H4 (cell line): Measurements from ENCODE around the gene GRIN2A. TPM values are rescaled to one million over a fixed set of nuclear protein-coding genes. Genes with fewer than 3 reads are reported as not detected.

ENCODE experiments used
- DNase-seq: peaks from one replicate; pipeline ENCODE4 v3.0.0-alpha.2; 2015; ENCODE audit warnings: low spot score
- total RNA-seq: library from RNA; depleted of rRNA; stranded (reverse); fragments of >200 nt; shearing (Covaris generic); gene quantifications from 2 replicates; pipeline ENCODE4 v1.2.3, GENCODE V29; 2014

Gene GRIN2A
- total RNA-seq, 1 experiment from 2014 or later: 0.17 TPM

DNA sequence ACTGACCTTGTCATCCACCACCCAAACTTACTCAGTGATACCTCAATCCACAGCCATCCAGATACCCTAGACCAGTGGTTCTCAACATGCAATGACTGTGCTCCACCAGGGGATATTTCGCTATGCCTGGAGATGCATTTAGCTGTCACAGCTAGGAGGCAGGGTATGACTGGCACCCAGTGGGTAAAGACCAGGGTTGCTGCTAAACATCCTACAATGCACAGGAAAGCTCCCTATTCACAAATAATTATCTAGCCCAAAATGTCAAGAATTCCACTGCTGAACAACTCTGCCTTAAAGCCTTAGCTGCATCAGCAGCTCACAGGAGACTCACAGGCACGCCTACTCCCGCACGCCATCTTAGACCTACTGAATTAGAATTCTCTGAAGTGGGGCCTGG, 212.6 kb downstream of the GRIN2A start:
- DNase-seq: no peak

DNA sequence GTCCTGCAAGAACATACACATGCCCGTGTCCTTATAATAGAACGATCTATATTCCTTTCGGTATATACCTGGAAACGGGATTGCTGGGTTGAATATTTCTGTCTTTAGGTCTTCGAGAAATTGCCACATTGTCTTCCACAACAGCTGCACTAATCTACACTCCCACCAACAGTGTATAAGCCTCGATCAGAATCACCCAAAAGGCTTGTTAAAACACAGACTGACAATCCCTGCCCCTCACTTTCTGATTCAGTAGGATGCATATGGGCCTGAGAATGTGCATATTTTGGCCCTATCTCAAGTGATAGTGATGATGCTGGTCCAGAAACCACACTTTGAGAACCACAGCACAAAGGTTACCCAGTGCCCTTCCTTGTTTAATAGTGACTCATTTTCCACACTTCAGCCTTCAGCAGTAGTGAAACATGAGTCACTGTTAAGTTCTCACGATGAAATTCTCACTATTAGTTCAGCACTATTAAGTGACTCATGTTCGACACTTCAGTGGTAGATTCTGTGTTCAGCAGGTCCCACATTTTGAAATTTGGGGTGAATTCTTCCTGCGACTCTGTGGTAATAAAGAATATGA, 215.6 kb downstream of the GRIN2A start:
- peak; percentile 32 for DNase-seq

DNA sequence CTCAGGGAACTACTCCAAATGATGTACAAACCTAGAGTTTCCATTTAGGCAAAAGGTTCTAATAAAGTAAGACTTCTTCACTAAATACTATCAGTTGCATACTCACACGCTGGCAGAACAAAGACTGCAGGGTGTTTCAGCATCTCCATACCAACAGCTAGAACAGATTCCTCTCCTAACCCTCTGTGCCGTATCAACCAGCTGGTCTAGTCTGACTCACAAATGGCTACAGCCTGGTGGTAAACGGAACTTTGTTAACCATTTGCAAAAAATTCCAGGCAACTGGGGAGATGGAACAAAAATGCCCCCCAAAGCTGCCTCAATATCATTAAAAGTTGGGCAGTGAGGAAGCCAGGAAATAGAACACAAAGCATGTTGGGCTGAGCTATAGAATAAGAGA, 217.1 kb downstream of the GRIN2A start:
- no peak for DNase-seq

DNA sequence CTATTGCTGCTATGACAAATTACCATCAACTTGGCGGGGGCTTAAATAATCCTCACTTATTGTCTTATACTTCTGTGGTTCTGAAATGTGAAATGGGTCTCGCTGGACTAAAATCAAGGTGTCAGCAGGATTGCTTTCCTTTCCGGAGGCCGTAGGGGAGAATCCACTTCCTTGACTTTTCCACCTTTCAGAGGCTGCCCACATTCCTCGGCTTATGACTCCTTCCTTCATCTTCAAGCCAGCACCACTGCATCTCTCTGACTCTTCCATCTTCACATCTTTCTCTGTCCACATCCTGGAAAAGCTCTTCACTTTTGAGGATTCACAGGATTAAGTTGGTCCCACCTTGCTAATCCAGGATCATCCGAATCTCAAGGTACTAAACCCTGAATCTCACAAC, 217.8 kb downstream of the GRIN2A start:
- DNase-seq: no peak

DNA sequence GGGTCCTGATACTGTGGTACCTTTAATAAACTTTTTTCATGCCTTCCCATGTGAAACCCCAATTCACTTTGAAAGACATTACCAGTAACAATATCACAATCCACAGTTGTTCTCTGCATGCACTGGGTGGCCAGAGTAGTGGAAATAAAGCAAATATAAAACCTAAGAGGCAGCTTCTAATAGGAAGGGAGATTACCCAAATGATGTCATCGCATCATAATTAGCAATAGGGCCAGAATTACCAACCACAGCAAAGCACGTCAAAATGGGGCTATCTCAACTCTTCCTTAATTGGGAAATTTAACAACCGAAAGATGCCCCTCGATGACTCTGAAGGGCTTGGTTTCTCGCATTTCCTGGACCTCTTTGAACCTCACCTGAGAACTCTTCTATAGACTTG, 224.8 kb downstream of the GRIN2A start:
- DNase-seq: no peak

DNA sequence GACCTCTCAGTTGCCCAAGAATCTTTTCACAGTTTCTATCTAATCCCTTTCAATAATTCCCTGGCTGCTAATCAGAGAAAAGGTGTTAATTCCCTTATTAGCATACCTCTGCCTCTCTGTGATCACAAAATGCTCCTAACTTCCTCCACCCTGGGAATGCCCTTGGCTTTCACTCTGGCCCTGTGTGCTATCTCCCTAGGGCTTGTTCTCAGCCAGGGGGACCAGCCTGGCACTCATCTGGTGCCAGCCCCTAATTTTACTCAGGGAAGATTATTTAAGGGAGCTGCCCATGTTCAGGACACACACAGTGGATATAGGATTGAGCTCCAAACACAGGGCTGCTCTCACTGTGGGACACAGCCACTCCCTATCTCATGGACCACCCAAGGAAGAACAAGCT, 225.2 kb downstream of the GRIN2A start:
- no peak for DNase-seq

DNA sequence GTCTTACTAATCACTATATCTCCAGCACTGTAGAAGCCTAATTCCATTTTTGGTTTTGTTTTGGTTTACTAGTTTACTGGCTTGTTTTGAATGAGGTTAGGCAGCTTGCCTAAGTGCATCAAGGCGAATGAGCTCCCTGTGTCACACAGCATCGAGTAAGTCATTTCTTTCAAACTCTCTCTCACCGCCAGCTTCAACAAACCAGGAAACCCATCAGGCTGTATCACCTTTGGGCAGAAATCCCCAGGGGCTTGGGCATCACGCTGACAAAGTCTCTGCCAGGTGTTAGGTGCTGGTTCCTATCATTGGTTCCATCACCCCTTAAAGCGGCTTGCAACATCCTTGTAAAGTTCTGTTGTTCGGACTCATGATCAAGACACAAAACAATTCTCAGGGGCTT, 226.6 kb downstream of the GRIN2A start:
- DNase-seq: no peak

DNA sequence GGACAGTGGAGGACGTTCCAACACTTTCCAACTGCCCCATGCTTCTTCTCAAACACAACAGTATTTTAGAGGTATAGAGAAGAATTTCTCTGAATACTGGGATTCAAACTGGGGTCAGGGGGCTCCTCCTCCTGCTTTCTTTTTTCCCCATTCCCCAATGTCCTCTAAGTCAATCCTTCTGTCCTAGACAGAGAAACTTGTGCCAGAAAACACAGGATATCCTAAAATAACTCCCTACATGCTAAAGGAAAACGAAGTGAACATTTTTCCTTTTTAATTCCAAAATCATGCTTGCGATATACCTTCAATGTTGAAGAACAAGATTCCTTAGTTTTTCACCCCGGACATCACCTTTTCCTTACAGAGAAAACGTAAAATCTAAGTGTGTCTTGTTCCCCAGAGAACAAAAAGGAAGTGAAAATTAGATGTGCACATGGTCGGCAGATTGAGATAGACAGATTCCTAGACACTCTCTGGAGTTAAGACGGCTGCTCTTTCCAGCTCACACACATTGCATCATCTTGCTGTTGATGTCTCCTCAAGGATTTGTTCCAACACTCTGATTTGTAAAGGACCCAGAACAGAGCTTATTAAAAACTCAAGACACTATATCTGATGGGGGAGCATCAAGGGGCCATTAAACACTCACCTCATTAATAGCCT, 228.2 kb downstream of the GRIN2A start:
- no peak for DNase-seq

DNA sequence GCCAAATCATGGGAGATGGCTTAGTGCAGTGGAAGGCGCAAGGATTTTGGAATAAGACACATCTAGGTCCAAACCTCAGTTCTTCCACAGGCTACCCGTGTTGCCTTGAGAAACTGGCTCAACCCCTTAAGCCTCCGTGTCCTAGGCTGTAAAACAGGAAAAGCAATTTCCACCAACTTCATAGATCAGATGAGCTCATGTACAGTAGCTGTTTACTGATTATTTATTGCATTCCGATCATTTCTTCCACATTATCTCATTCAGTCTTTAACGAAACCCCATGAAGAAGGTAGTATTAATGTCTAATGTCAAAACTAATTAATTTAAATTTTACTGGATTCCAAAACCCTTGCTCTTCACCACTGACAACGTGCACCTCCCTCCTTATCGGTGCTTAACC, 231.6 kb downstream of the GRIN2A start:
- no peak for DNase-seq

DNA sequence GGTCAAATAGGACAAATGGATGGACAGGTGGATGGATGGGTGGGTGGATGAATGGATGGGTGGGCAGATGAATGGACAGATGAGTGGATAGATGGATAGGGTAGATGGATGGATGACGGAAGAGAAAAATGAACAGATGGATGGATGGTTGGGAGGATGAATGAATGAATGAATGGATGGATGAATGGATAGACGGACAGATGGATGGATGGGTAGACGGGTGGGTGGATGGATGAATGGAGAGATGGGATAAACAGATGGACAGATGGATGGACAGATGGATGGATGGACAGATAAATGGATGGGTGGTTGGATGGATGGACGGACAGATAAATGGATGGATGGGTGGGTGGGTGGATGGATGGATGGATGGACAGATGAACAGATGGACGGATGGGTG, 232.8 kb downstream of the GRIN2A start:
- no peak for DNase-seq

DNA sequence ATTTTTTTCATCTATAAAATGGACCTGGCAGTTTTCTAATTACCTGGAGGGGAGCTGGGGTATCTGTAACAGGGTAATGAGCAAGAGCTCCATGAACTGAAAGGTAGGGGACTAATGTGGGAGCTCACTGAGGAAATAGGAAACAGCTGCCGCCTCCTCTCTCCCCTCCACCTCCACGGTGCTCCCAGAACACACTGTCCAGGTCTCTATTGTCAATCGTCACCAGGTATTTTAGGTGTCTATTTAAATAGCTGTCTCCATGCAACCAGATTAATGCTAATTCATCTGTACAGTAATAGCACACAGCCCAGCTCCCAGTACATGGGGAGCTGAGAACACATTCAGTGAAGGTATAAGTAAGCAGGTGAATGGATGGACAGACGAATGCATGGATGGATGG, 233.3 kb downstream of the GRIN2A start:
- no peak for DNase-seq

DNA sequence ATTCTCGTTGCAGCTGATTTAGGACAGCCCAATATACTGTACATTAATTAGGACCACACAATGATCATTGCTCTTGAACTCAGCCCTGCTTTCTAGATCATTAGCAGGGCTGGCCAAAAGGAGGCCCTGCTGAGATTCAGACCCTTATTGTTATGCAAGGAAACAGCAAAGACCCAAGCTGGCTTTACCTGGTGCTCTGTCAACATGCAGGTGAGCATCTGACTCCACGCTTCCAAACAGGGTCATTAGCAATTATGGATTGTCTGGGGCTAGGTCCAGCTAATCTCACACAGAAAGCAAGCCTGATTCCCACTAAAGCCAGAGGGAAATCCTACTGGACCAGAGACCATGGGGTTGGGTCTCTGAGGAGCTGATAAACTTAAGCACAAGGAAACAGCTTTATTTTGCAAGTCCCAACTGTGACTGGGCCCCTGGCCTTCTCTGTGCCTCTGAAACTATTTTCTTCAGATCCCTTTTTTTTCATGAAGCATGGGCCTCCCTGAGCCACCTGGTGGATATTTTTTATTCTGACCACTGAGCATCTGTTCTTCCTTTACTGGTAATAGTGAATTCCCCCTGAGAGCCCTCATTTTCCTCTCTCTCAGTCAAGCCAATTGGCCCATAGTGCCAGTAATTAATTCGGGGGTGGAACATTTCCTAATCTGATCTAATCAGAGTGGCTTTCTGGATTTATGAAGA, 236.1 kb downstream of the GRIN2A start:
- no peak for DNase-seq

DNA sequence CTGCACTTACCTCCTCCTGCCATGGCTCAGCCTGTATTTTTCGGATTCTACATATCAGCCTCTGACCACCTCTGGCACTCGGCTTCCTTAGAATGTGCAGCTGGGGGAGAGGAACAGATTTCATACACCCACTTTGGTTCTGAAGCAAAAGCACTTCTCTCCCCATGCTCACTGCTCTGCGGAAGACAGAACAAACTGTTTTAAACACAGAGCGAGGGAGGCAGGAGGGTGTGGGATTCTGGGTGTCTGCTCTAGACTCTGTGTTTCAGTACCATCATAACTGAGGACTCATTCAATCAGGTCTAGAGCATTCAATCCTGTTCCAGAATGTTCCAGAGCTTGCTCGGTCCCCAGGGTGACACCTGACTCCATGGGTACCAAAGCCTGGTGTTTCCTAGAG, 239.1 kb downstream of the GRIN2A start:
- DNase-seq: no peak

DNA sequence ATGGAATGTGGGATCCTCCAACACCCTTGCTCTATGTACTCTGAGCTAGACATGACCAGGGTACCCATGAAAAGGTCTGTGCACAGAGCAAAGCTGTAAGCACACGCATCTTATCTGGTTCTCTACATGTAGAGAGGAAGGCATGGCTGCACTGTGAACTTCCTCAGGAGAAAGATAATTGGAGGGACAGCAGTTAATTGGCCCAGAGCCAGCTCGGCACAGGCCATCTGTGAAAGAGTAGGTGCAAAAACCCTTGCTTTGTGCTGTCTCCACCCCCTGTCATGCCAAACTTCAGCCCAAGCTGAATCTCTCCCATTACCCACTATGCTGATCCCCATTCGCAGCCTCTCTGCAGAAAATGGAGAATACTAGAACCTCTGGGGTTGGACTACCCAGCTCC, 241.0 kb downstream of the GRIN2A start:
- DNase-seq: no peak

DNA sequence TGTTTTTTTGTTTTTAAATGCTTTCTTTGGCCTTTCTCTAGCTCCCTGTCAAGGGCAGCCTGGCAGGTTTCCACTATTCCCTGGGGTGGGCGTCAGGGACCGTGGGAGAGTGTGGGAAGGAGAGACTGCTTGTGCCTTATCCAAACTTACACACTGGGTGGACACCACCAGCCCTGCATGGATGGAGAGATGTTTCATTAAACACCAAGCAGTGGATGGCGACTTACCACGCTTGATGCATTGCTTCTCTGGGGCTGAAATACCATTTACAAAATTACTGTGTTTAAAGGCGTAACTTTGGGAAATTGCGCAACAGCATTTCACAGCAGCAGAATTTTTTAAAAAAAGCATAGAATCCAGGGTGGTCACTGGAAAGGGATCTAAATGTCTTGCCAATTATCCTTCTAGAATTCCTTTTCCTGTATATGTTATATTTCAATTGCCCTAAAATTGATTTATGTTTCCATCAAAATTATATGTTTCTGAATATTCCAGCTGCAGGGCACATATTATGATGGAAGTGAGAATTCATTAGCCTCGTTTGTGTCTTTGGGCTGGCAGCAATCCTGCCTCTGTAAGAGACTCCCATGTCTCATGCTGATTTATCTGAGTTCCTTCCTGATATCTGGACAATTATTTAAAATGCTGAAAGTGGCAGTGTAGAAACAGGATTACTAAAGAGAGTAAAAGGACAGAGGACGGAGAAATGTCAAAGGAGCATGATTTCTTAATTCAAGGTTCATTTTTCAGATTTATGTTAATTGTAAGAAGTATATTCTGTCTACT, 247.3 kb downstream of the GRIN2A start:
- no peak for DNase-seq

DNA sequence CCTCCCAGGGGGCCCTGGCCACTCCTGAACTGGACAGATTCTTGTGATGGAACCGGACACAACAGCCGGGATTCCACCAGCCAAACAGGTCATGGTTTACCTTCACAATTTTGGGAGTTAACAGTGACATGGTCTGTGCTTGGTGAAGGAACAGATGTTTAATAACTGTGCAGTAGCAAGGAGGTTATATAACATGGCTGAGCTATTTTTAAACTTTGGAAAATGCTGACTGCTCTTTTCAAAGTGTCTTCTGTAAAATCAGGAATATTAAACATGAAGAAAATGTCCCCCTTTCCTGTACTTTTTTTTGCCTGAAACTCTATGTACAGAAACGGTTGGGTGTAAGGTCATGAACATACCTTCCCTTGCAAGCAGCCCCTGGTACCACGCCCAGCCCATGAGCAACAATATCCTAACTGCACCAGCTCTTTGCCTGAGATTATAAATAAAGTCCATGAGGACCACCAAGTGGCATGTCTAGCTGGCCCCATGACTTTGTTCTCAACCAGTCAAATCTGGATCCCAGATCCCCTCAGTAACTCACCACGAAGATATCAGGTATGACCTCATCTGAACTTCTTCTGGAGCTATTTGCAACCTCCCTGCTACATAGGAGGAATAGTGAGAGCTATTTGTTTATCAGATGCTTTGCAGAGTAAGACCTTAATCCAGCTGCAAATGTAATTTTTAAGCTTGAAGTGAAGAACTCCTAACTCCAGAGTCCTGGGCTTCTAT, 249.1 kb downstream of the GRIN2A start:
- no peak for DNase-seq

DNA sequence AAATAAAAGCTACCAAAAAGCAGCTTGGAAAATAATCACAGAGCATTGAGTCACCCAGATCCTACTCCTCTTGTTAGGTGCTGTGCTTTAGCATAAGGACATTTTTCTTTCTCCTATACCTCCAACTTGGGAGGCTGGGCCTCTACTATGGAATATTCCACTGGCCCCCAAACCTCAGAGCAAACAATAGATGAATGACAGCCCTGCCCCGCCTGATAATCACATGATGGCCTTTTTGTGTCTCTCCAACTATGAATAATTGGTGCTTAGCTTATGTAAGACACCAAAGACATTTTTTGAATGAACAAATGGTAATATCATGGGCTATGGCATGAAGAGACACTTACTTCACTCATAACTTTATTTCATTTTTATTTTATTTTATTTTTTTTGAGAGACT, 250.2 kb downstream of the GRIN2A start:
- DNase-seq: no peak

DNA sequence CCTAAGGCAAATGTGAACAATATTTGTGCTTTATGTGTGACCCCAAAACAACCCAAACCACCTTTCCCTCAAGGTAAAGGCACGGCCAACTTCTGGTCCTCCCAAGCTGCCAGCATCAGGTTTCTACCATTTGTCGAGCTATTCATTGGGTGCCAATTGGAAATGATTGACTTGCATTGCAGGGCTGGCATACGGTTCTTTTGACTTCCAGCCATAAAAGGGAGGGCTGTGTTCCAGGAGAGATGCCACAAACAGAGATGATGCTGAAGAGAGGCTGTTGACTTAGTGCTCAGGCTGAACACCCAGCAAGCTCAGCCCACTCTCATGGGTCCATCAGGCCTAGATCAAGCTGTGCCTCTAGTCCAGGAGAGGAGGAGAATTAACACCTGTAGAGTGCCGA, 252.4 kb downstream of the GRIN2A start:
- no peak for DNase-seq

DNA sequence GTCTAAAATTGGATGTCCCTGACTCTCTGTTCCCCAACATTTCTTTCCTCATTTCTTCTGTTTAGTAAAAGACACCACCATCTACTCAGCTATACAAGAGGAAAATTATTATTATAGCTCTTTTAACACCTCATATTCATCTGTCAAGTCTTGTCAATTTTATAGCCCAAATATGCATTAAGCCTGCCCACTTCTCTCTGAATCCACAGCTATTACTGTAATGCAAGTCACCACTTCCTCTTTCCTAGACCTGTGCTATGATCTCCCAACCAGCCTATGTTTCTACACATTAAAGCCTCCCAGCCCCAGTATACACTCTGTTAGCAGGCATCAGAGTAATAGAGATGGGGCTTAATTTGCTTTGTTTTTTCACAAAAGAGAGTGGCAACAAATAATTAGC, 252.9 kb downstream of the GRIN2A start:
- no peak for DNase-seq

DNA sequence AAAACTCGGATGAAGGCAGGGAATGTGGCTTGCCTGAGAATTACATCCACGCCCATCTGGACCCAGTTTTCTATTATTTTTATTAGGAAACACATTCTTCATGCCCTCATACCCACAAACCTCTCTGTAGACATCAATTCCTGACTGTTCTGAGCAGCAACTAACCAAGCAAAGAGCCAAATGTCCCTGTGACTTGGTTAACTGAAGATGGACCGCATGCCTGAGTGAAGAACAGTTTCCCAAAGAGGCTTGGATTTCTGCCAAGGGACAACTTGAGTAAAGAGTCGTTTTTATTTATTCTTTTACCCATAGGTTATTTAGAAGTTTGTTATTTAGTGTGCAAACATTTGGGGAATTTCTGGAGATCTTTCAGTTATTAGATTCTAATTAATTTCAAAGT, 259.8 kb downstream of the GRIN2A start:
- no peak for DNase-seq

DNA sequence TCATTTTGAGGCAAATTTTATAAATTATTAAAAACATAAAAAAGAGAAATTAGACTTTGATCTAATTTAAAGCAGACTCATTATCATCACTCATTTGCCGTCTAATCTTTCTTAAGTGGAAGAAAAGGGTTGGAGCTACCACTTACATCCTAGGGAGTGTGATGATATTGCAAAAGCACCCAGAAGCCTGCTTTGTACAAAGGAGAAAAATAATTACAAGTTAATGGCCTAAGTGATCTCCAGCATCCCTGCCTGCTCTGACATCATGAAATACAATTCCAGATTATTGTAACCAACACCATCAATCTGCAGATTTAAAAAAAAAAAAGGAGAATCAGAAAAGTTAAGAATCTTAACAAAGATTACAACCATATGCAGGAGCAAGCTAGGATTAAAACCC, 260.2 kb downstream of the GRIN2A start:
- DNase-seq: no peak

DNA sequence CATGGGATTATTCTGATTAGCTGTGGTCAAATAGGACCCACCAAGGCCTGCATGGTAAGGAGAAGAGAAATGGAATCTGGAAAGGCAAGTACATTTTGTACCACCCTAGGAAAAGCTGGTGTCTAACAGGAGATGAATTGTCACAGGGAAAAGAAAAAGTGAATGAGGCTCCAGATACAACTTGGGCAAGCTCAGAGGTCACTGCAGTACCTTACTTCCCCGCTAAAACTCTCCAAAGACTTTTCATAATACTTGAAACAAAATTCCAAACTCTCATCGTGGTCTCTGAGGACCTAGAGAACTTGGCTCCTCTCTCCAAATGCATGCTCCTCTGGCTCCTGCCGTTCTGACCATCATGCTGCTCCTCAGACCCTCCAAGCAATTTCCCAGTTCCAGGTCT, 262.8 kb downstream of the GRIN2A start:
- no peak for DNase-seq
